Effector memory CD4-positive, alpha-beta T cell (primary cell): ENCODE measurements around the gene FAM234B.

Experiments used
- DNase-seq, 3 donors: peaks; one replicate each; pipeline ENCODE4 v3.0.0-alpha.2; 2020
- H3K27ac ChIP-seq: 2 replicates; pipeline ENCODE4 v1.7.0; 2013; ENCODE audit warnings: mild to moderate bottlenecking, low read length, moderate library complexity; ENCODE audit not compliant: insufficient read depth, poor library complexity, severe bottlenecking
- H3K27me3 ChIP-seq: replicated peaks from 2 replicates; pipeline ENCODE4 v1.7.0; 2013; ENCODE audit warnings: mild to moderate bottlenecking, low read length; ENCODE audit not compliant: insufficient read depth, control insufficient read depth, poor library complexity, severe bottlenecking
- H3K36me3 ChIP-seq: 2 replicates; pipeline ENCODE4 v1.7.0; 2013; ENCODE audit warnings: mild to moderate bottlenecking, low read length, moderate library complexity; ENCODE audit not compliant: control insufficient read depth, insufficient read depth
- H3K4me1 ChIP-seq: 2 replicates; pipeline ENCODE4 v1.7.0; 2013; ENCODE audit warnings: low read length, mild to moderate bottlenecking; ENCODE audit not compliant: control insufficient read depth, insufficient read depth, poor library complexity, severe bottlenecking
- H3K4me3 ChIP-seq: 2 replicates; pipeline ENCODE4 v1.7.0; 2013; ENCODE audit warnings: low read length, low read depth, mild to moderate bottlenecking; ENCODE audit not compliant: insufficient read depth, poor library complexity, severe bottlenecking
- H3K9me3 ChIP-seq: 2 replicates; pipeline ENCODE4 v1.7.0; 2013; ENCODE audit warnings: mild to moderate bottlenecking, low read length, moderate library complexity; ENCODE audit not compliant: control insufficient read depth

Gene FAM234B

DNA sequence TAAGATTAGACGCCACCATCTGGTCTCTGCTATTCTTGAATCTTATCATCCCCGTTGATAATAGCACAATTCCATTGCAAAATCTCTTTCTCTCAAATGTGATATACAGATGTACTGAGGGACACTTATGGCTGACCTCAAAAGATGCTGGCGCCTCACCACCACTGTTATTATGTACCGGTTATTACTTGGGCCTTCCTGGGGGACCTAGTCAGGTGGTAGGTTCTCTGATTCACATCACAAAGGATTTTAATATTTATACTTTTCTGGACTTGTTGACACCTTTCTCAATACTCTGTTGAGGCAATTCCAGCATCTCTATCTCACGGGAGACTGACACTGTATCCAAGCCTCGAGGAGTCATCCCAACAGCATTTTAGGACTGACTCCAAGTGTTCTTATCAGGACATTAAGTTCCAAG, 21.3 kb upstream of the FAM234B start:
- Histone ChIP-seq H3K4me1 (no peaks in the 10 kb centered on the region), H3K36me3 (no peaks in the 10 kb centered on the region), H3K27me3 (no peaks in the 10 kb centered on the region), H3K27ac (no peak overlapping the region), H3K9me3 (no peaks in the 10 kb centered on the region), H3K4me3 (no peak overlapping the region)
- DNase-seq: no peak

DNA sequence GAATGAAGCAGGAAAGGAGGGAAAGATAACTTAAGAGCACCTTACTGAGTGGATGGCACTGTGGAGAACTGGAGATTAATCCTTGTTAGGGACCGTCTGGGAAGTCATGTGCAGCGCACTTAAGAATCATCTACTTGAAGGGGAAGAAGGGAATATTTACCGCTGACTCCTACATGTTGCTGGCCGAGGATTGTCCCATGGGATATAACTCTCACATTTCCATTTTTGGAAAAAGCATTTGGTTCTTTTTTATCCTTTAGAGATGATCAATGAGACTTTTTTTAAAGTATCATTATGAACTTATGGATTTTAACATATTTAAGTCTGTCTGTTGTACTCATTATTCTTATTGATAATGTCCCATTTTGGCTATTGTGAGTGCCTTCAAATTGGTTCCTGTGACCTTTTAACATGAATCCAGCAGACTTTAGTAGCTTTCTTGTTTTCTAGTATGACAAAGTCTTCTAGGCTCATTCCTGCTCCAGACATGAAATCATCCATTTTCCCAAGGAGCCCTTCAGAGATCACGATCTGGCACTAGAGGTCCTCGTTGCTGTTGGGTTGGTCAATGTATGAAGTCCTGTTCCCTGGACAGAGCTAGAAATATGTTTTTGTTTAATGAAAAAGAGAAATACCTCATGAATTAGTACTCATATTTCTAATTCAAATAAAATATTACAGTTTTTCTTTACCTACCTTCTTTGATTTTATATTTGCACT, 20.2 kb upstream of the FAM234B start:
- Histone ChIP-seq H3K27ac (no peak overlapping the region), H3K9me3 (no peaks in the 10 kb centered on the region), H3K36me3 (no peaks in the 10 kb centered on the region), H3K27me3 (no peaks in the 10 kb centered on the region), H3K4me3 (no peak overlapping the region), H3K4me1 (no peaks in the 10 kb centered on the region)
- DNase-seq: no peak

DNA sequence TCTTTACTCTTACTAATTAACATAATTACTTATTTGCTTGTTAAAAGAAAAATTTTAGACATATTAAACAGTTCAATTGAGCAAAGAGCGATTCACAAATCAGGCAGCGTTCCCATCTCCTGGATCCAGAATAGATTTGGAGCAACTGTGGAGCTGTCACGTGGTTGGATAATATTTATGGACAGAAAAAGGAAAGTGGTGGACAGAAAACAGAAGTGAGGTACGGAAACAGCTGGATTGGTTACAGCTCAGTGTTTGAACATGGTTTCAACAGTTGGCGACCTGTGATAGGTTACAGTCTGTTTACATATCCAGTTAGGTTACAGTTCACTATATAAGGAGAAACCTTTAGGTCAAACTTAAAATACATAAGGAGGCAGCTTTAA, 19.7 kb upstream of the FAM234B start:
- Histone ChIP-seq H3K27ac (no peak overlapping the region), H3K4me3 (no peak overlapping the region)
- DNase-seq: no peak

DNA sequence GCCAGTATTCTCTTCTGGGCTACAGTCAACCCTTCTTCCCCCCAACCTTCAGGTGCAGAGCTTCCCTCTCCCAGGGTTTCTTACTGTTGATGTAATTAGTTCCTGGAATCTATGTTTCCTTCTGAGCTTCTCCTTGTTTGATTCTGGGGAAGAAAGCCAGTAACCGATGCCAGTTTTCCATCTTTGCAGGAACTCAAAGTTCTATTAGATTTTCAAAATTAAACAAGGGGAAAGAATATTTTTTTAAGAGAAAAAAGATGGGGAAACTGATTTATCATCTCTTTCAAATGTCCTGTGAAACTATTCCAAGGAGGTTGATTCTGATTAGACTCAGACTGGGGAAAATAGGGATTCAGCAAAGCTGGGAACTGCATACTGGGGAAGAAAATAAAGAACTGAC, 17.9 kb upstream of the FAM234B start:
- H3K27me3 ChIP-seq: no peaks in the 10 kb centered on the region
- no peaks in the 10 kb centered on the region for H3K9me3 ChIP-seq
- H3K4me1 ChIP-seq: no peaks in the 10 kb centered on the region
- no peak overlapping the region for H3K27ac ChIP-seq
- DNase-seq: no peak
- no peaks in the 10 kb centered on the region for H3K36me3 ChIP-seq
- H3K4me3 ChIP-seq: no peak overlapping the region

More for the DNA sequence above, 19.7 kb upstream of the FAM234B start:
- Histone ChIP-seq H3K36me3 (no peaks in the 10 kb centered on the region), H3K9me3 (no peaks in the 10 kb centered on the region), H3K4me1 (no peaks in the 10 kb centered on the region), H3K27me3 (no peaks in the 10 kb centered on the region)

DNA sequence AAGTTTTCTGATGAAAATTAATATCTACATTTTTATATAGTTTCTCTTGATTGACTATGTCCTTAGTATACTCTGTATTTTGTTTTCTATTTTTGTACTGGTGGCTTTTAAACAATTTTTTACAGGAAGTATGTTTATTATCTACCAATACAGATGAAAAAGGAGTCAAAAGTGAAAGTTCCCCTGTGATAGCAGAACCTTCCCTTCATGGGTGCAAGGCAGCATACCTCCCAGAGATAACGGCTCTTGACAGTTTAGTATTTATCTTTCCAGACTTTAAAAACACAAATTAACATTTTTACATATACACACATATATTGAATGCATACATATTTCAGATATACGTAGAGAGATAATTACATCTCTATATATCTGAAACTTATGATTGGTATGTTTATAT, 17.1 kb upstream of the FAM234B start:
- Histone ChIP-seq H3K36me3 (no peaks in the 10 kb centered on the region), H3K4me1 (no peaks in the 10 kb centered on the region), H3K27ac (no peak overlapping the region), H3K4me3 (no peak overlapping the region), H3K9me3 (no peaks in the 10 kb centered on the region), H3K27me3 (no peaks in the 10 kb centered on the region)
- no peak for DNase-seq

DNA sequence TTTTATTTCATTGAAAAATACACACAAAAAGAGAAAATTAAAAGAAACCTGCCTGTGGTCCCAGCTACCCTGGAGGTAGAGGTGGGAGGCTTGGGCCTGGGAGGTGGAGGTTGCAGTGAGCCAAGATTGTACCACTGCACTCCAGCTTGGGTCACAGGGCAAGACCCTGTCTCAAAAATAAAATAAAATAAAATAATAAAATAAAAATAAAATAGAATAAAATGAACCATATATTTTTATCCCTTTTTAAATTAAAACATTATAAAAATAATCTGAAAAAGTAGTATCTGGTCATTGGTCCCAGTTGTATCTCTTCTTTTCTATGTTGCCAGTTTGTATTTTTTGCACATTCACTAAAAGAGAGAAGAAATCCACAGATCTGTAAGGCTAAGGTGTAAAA, 16.7 kb upstream of the FAM234B start:
- Histone ChIP-seq H3K36me3 (no peaks in the 10 kb centered on the region), H3K27ac (no peak overlapping the region), H3K4me1 (no peaks in the 10 kb centered on the region), H3K9me3 (no peaks in the 10 kb centered on the region), H3K4me3 (no peak overlapping the region), H3K27me3 (no peaks in the 10 kb centered on the region)
- no peak for DNase-seq

DNA sequence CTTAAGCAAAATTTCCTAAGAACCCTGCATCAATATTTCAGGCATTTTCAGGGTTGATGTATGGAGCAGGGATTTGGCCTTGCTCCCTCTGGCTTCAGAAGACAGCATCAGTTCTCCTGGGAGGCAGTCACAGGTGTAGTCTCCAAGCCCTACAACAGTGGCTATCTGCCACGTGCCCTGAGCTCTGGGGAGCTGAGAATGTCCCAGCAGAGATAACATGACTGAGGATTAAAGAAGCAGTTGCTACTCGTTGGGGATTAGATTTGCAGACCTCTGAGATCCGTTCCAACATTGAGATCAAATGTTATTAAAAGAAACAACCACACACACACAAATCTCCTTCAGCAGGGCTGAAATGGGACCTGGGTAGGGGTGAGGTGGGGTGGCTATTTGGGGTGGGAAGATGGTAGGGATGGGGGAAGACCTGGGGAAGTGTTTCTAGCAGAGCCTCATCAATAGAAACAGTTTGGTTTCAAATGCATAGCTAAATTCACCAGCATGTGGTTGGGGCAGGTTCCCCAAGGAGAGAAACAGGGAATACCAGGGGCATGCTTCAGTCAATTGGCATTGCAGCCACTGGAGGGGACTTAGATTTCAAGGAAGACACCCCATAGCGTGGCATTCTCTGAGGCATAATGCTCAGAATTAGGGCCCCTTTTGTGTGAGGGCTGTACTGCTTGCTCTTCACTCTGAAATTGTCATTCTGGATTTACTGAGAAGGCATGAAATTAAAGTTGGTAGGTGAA, 15.2 kb upstream of the FAM234B start:
- Histone ChIP-seq H3K4me1 (no peaks in the 10 kb centered on the region), H3K4me3 (no peak overlapping the region), H3K9me3 (no peaks in the 10 kb centered on the region), H3K27ac (no peak overlapping the region), H3K27me3 (no peaks in the 10 kb centered on the region), H3K36me3 (no peaks in the 10 kb centered on the region)
- no peak for DNase-seq

DNA sequence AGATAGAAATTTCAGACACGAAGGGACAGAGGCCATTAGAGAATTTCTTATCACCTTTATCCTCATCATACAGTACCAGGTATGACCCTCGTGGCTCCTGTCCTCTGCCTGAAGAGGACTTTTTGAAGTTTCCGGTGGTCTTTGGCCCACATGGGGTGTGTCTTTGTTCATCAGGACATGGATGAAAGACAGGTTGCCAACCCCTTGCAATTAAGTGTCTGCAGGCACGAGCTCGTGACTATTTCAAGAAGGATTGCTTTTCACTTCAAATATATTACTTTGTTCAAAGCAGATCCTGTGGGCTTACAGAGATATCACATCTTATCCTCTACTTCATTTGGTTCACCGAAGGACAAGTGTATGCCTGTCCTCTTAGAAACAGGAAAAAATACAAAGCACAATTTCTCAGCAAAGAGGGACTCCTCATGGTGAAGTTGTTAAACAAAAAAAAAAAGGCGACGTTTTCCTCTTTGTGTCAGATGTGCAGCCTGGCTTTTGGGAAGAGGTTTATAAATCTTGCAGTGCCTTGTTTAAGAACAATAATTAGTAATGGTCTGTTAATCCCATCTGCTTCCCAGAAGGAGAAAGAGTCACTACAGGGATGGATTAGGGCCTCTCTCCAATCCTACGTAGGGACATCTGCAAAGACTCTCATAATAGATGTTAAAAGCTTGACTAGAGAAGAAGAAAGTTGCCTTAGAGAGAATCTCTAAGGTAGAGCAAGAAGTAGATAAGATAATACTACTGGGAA, 13.5 kb upstream of the FAM234B start:
- no peaks in the 10 kb centered on the region for H3K27me3 ChIP-seq
- H3K36me3 ChIP-seq: no peaks in the 10 kb centered on the region
- no peaks in the 10 kb centered on the region for H3K4me1 ChIP-seq
- H3K9me3 ChIP-seq: no peaks in the 10 kb centered on the region
- no peak overlapping the region for H3K27ac ChIP-seq
- H3K4me3 ChIP-seq: no peak overlapping the region
- DNase-seq: no peak

DNA sequence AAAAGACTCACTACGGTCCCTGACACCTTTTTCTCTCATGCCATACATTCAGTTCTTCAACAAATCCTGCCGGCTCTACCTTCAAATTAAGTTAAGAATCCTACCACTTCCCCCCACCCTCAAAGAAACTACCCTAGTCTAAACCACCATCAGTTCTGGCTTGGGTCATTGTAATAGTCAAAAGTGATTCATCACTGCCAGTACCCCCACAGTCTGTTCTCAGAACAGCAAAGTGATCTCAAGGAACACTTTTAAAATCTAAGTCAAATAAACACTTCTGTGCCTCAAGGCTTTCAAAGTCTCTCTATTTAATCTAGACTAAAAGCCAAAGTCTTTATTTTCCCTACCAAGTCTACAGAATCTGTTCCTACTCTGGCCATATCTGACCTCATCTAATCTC, 12.0 kb upstream of the FAM234B start:
- H3K27ac ChIP-seq: no peak overlapping the region
- H3K4me3 ChIP-seq: no peak overlapping the region
- no peak for DNase-seq
- no peaks in the 10 kb centered on the region for H3K36me3 ChIP-seq
- no peaks in the 10 kb centered on the region for H3K4me1 ChIP-seq
- no peaks in the 10 kb centered on the region for H3K9me3 ChIP-seq
- no peaks in the 10 kb centered on the region for H3K27me3 ChIP-seq

DNA sequence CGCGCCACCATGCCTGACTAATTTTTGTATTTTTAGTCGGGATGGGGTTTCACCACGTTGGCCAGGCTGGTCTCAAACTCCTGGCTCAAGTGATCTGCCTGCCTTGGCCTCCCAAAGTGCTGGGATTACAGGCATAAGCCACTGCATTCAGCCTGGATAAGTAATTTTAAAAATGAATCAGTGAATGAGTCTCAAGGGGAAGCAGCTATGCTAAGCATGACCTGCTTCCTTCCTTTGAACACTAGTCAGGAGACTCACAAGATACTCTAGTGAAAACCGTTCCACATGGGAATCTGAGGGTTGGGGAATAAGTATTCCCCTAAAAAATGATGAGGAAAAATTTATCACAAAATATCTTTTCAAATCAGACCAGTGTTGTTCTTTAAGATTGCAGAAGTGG, 10.7 kb upstream of the FAM234B start:
- no peak for DNase-seq
- Histone ChIP-seq H3K27ac (no peak overlapping the region), H3K27me3 (no peaks in the 10 kb centered on the region), H3K4me1 (no peaks in the 10 kb centered on the region), H3K4me3 (no peak overlapping the region), H3K36me3 (no peaks in the 10 kb centered on the region), H3K9me3 (no peaks in the 10 kb centered on the region)
